Choroid plexus epithelial cell (primary cell): ENCODE results near the gene CDKN2A.

Source experiments
- DNase-seq: peaks from one replicate; pipeline ENCODE4 v3.0.0-alpha.2; 2010; ENCODE audit warnings: low read depth
- H3K4me3 ChIP-seq: 2 replicates; pipeline ENCODE4 v1.5.1; 2011; ENCODE audit warnings: low read depth, mild to moderate bottlenecking, control low read depth, low read length, moderate library complexity
- CTCF ChIP-seq: conservative IDR thresholded peaks from 2 replicates; pipeline ENCODE4 v1.5.1; 2011; ENCODE audit warnings: low read depth, mild to moderate bottlenecking, control low read depth, inconsistent platforms, low read length, moderate library complexity

Gene CDKN2A

GRCh38 chr9:21945606-21946005, 48.6 kb downstream of the CDKN2A start:
- no peak overlapping the region for H3K4me3 ChIP-seq
- TF ChIP-seq CTCF: no peak
- no peak for DNase-seq

GRCh38 chr9:21943464-21943863, 50.7 kb downstream of the CDKN2A start:
- no peak for TF ChIP-seq CTCF
- no peak for DNase-seq
- H3K4me3 ChIP-seq: no peak overlapping the region

- no peak for DNase-seq
- no peak overlapping the region for H3K4me3 ChIP-seq
- TF ChIP-seq CTCF: no peak
These were observed 52.7 kb downstream of the CDKN2A start for GRCh38 chr9:21941337-21941995.

GRCh38 chr9:21936161-21936560, 58.0 kb downstream of the CDKN2A start:
- no peak for TF ChIP-seq CTCF
- DNase-seq: no peak
- no peak overlapping the region for H3K4me3 ChIP-seq

- no peak for TF ChIP-seq CTCF
- H3K4me3 ChIP-seq: no peak overlapping the region
- DNase-seq: no peak
These were observed 58.6 kb downstream of the CDKN2A start for GRCh38 chr9:21935631-21936030.

- TF ChIP-seq CTCF: no peak
- peak; percentile 34 for DNase-seq
- H3K4me3 ChIP-seq: no peak overlapping the region
These were observed 60.3 kb downstream of the CDKN2A start for GRCh38 chr9:21933865-21934264.

- no peak for TF ChIP-seq CTCF
- H3K4me3 ChIP-seq: no peak overlapping the region
- no peak for DNase-seq
These were observed 60.9 kb downstream of the CDKN2A start for GRCh38 chr9:21933281-21933680.
